SK-N-SH (cell line): Measurements from ENCODE around the gene OR2F1. TPM values are rescaled to one million over a fixed set of nuclear protein-coding genes. Genes with fewer than 3 reads are reported as not detected.
A peak's percentile ranks its signal among the peaks of the same experiment; 100 is the strongest.

Experiments used
- CTCF ChIA-PET: fragments of 300-600, 350-600 bp; formaldehyde crosslinking; extraction: SDS; loops from one replicate; lab custom pipeline; 2021; lab: Yijun Ruan, JAX
- POLR2A ChIA-PET: fragments of 350-600 bp; sonication (Branson Sonifier 250); formaldehyde crosslinking; extraction: SDS; loops from one replicate; lab custom pipeline; 2020; ENCODE audit warnings: antibody characterized with exemption, inconsistent platforms; lab: Yijun Ruan, JAX
- DNase-seq: peaks from one replicate; pipeline ENCODE4 v3.0.0; 2012
- H2AFZ ChIP-seq: fragments of 200-600 bp; sonication (generic); 2 replicates; pipeline ENCODE4 v1.8.1; 2016; ENCODE audit warnings: antibody characterized with exemption, mild to moderate bottlenecking, low read depth
- H3F3A ChIP-seq: fragments of 200-600 bp; sonication (generic); replicated peaks from 2 replicates; pipeline ENCODE3; 2016; ENCODE audit warnings: antibody characterized with exemption, mild to moderate bottlenecking; ENCODE audit not compliant: insufficient read depth
- H3K27ac ChIP-seq, 2 experiments: fragments of 200-500 bp in 1 of 2; fragments of 200-600 bp in 1 of 2; sonication (Bioruptor generic) in 1 of 2; sonication (generic), shearing (Covaris generic) in 1 of 2; 2 replicates each; pipeline versions ENCODE4 v1.5.1 to v1.6.1; 2014 to 2016; ENCODE audit warnings: low read depth in 2 of 2, inconsistent platforms in 1 of 2, low read length in 1 of 2, mild to moderate bottlenecking in 1 of 2, mixed read lengths in 1 of 2
- H3K27me3 ChIP-seq: fragments of 200-600 bp; sonication (generic), shearing (Covaris generic); 2 replicates; pipeline ENCODE4 v1.6.1; 2016; ENCODE audit warnings: mixed run types; ENCODE audit not compliant: insufficient read depth
- H3K36me3 ChIP-seq, 2 experiments: fragments of 200-500 bp in 1 of 2; fragments of 200-600 bp in 1 of 2; sonication (Bioruptor generic) in 1 of 2; sonication (generic) in 1 of 2; replicated peaks in 1 of 2; 2 replicates each; pipeline versions ENCODE3 to v1.5.1; 2014 to 2016; ENCODE audit warnings: low read length in 1 of 2, mild to moderate bottlenecking in 1 of 2; ENCODE audit not compliant: insufficient read depth in 2 of 2, control insufficient read depth in 1 of 2
- H3K4me1 ChIP-seq, 2 experiments: fragments of 200-500 bp in 1 of 2; fragments of 200-600 bp in 1 of 2; sonication (Bioruptor generic) in 1 of 2; sonication (generic), shearing (Covaris generic) in 1 of 2; 2 replicates each; pipeline versions ENCODE4 v1.5.1 to v1.6.1; 2014 to 2016; ENCODE audit warnings: low read depth in 1 of 2, low read length in 1 of 2, mixed run types in 1 of 2; ENCODE audit not compliant: insufficient read depth in 2 of 2, control insufficient read depth in 1 of 2
- H3K4me2 ChIP-seq: fragments of 200-600 bp; sonication (generic), shearing (Covaris generic); 2 replicates; pipeline ENCODE4 v1.6.1; 2017; ENCODE audit warnings: mixed run types
- H3K4me3 ChIP-seq, 2 experiments: fragments of 200-500 bp in 1 of 2; fragments of 200-600 bp in 1 of 2; sonication (Bioruptor generic) in 1 of 2; sonication (generic), shearing (Covaris generic) in 1 of 2; 2 replicates each; pipeline versions ENCODE4 v1.5.1 to v1.8.1; 2014 to 2016; ENCODE audit warnings: low read depth in 2 of 2, inconsistent platforms in 1 of 2, low read length in 1 of 2, mild to moderate bottlenecking in 1 of 2, mixed read lengths in 1 of 2, moderate library complexity in 1 of 2
- H3K79me2 ChIP-seq: fragments of 200-600 bp; sonication (generic); 2 replicates; pipeline ENCODE4 v1.8.1; 2017; ENCODE audit warnings: mild to moderate bottlenecking; ENCODE audit not compliant: insufficient read depth
- H3K9ac ChIP-seq: fragments of 200-600 bp; sonication (generic); 2 replicates; pipeline ENCODE4 v1.6.1; 2017; ENCODE audit warnings: mixed run types
- H3K9me2 ChIP-seq: fragments of 200-600 bp; sonication (generic); 2 replicates; pipeline ENCODE4 v1.6.1; 2017; ENCODE audit warnings: mixed run types
- H3K9me3 ChIP-seq: fragments of 200-600 bp; sonication (generic); 2 replicates; pipeline ENCODE4 v1.6.1; 2017; ENCODE audit warnings: mixed run types, mild to moderate bottlenecking, moderate library complexity
- H4K20me1 ChIP-seq: fragments of 200-600 bp; sonication (generic); 2 replicates; pipeline ENCODE4 v1.6.1; 2017; ENCODE audit warnings: mild to moderate bottlenecking, mixed run types; ENCODE audit not compliant: insufficient read depth
- CHD2 ChIP-seq: fragments of 150-350 bp; IDR thresholded peaks from 2 replicates; pipeline ENCODE4 v1.6.1; 2018; ENCODE audit warnings: low read length; ENCODE audit not compliant: partially characterized antibody
- ELF1 ChIP-seq: IDR thresholded peaks from 2 replicates; pipeline ENCODE4 v1.4.0; 2012
- FOSL2 ChIP-seq: IDR thresholded peaks from 2 replicates; pipeline ENCODE4 v1.4.0; 2012; ENCODE audit warnings: low read depth, mild to moderate bottlenecking, moderate library complexity, borderline replicate concordance
- JUND ChIP-seq: IDR thresholded peaks from 2 replicates; pipeline ENCODE4 v1.4.0; 2012
- MEF2A ChIP-seq: IDR thresholded peaks from 2 replicates; pipeline ENCODE4 v1.4.0; 2012; ENCODE audit warnings: low read depth, borderline replicate concordance
- MXI1 ChIP-seq: IDR thresholded peaks from 2 replicates; pipeline ENCODE4 v1.6.1; 2012; ENCODE audit warnings: mild to moderate bottlenecking, low read depth, low read length, improper control_type of control experiment
- TCF12 ChIP-seq: IDR thresholded peaks from 2 replicates; pipeline ENCODE4 v1.4.0; 2012
- WGBS: methylation state at CpG from one replicate; pipeline ENCODE4 v1.1.6; 2017; ENCODE audit warnings: low lambda C conversion rate; 5-methylcytosine and 5-hydroxymethylcytosine counted together
- polyA plus RNA-seq, 3 experiments: library from polyadenylated mRNA; depleted of rRNA; stranded (reverse); fragments of >200 nt; gene quantifications; 2 replicates each; pipeline ENCODE4 v1.2.3, GENCODE V29; 2012
- TF ChIP-seq, protein P1 (sequence below): IDR thresholded peaks from 2 replicates; pipeline ENCODE4 v1.4.0; 2012; ENCODE audit warnings: low read depth, borderline replicate concordance
- TF ChIP-seq, protein P2 (sequence below): IDR thresholded peaks from 2 replicates; pipeline ENCODE4 v1.6.1; 2012; ENCODE audit warnings: mild to moderate bottlenecking, low read depth, low read length, moderate library complexity
- TF ChIP-seq, protein P3 (sequence below): fragments of 150-350 bp; IDR thresholded peaks from 2 replicates; pipeline ENCODE4 v1.6.1; 2017; ENCODE audit warnings: antibody characterized with exemption, low read length, low read depth, borderline replicate concordance

Gene OR2F1
- polyA plus RNA-seq, 1 of the 3 experiments (the other 2 are of a cell fraction): 0.10 TPM

DNA sequence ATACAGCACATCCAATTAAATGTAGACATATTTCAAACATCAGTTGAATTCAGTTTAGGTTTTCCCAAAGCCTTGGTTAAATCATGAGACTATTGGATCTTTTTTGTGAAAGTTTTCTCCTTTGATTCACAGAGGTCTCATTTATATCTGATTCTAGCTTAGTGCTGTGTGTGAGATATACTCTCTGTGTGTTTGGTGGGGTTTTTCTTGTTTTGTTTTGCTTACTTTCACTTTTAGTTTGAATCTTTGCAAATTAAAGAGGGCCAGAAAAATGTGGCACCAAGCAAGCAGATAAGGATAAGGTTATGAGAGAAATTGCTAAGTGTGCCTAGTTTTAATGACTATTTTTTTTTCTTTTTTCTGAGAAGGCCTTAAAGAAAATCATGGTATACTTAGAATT, 32.9 kb downstream of the OR2F1 start:
- Histone ChIP-seq H3K4me3 (no peak overlapping the region), H3K36me3 (no peaks in the 10 kb centered on the region), H3K9me3 (no peaks in the 10 kb centered on the region), H3K9me2 (no peaks in the 10 kb centered on the region), H3F3A (no peaks in the 10 kb centered on the region), H3K27me3 (no peaks in the 10 kb centered on the region; the same call in 1 of the 2 replicates), H3K4me1 (no peaks in the 10 kb centered on the region; a peak in 2 of 4 replicates), H3K27ac (no peak overlapping the region), H3K79me2 (no peaks in the 10 kb centered on the region), H4K20me1 (no peaks in the 10 kb centered on the region), H2AFZ (peak overlapping the region; percentile 4; the same call in 1 of the 2 replicates)
- POLR2A ChIA-PET: no interaction called here
- TF ChIP-seq, protein P1, sequence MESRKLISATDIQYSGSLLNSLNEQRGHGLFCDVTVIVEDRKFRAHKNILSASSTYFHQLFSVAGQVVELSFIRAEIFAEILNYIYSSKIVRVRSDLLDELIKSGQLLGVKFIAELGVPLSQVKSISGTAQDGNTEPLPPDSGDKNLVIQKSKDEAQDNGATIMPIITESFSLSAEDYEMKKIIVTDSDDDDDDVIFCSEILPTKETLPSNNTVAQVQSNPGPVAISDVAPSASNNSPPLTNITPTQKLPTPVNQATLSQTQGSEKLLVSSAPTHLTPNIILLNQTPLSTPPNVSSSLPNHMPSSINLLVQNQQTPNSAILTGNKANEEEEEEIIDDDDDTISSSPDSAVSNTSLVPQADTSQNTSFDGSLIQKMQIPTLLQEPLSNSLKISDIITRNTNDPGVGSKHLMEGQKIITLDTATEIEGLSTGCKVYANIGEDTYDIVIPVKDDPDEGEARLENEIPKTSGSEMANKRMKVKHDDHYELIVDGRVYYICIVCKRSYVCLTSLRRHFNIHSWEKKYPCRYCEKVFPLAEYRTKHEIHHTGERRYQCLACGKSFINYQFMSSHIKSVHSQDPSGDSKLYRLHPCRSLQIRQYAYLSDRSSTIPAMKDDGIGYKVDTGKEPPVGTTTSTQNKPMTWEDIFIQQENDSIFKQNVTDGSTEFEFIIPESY: no peak
- TF ChIP-seq, protein P2, sequence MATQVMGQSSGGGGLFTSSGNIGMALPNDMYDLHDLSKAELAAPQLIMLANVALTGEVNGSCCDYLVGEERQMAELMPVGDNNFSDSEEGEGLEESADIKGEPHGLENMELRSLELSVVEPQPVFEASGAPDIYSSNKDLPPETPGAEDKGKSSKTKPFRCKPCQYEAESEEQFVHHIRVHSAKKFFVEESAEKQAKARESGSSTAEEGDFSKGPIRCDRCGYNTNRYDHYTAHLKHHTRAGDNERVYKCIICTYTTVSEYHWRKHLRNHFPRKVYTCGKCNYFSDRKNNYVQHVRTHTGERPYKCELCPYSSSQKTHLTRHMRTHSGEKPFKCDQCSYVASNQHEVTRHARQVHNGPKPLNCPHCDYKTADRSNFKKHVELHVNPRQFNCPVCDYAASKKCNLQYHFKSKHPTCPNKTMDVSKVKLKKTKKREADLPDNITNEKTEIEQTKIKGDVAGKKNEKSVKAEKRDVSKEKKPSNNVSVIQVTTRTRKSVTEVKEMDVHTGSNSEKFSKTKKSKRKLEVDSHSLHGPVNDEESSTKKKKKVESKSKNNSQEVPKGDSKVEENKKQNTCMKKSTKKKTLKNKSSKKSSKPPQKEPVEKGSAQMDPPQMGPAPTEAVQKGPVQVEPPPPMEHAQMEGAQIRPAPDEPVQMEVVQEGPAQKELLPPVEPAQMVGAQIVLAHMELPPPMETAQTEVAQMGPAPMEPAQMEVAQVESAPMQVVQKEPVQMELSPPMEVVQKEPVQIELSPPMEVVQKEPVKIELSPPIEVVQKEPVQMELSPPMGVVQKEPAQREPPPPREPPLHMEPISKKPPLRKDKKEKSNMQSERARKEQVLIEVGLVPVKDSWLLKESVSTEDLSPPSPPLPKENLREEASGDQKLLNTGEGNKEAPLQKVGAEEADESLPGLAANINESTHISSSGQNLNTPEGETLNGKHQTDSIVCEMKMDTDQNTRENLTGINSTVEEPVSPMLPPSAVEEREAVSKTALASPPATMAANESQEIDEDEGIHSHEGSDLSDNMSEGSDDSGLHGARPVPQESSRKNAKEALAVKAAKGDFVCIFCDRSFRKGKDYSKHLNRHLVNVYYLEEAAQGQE: no peak
- TF ChIP-seq TCF12 (no peak), FOSL2 (no peak), CHD2 (no peak), MEF2A (no peak), ELF1 (no peak)
- TF ChIP-seq, protein P3, sequence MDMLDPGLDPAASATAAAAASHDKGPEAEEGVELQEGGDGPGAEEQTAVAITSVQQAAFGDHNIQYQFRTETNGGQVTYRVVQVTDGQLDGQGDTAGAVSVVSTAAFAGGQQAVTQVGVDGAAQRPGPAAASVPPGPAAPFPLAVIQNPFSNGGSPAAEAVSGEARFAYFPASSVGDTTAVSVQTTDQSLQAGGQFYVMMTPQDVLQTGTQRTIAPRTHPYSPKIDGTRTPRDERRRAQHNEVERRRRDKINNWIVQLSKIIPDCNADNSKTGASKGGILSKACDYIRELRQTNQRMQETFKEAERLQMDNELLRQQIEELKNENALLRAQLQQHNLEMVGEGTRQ: no peak
- TF ChIP-seq, all 33 proteins: peak for 0
- no peak overlapping the region for H3K9ac ChIP-seq
- no peak overlapping the region for H3K4me2 ChIP-seq
- CTCF ChIA-PET: no interaction called here
- no peak for DNase-seq

GRCh38 chr7:143988976-143989745, 34.5 kb downstream of the OR2F1 start:
- H3K4me1 ChIP-seq: no peaks in the 10 kb centered on the region; a peak in 2 of 4 replicates
- WGBS: 39% methylated on average over 5 of the region's 5 CpGs
- peak overlapping the region; percentile 15 to 67; a peak in 2 of 4 replicates for H3K27ac ChIP-seq
- no peaks in the 10 kb centered on the region for H4K20me1 ChIP-seq
- DNase-seq: no peak
- H3K9me2 ChIP-seq: no peaks in the 10 kb centered on the region
- POLR2A ChIA-PET: no interaction called here
- H3K27me3 ChIP-seq: no peaks in the 10 kb centered on the region; the same call in 1 of the 2 replicates
- H3K9me3 ChIP-seq: no peaks in the 10 kb centered on the region
- H3K4me3 ChIP-seq: no peak overlapping the region
- H3K9ac ChIP-seq: no peak overlapping the region
- no peak for TF ChIP-seq JUND
- TF ChIP-seq MXI1: no peak
- no peak for TF ChIP-seq MEF2A
- TF ChIP-seq, all 33 proteins: peak for 0
- Histone ChIP-seq H3K36me3 (no peaks in the 10 kb centered on the region), H2AFZ (no peak overlapping the region), H3K4me2 (no peak overlapping the region), H3F3A (no peaks in the 10 kb centered on the region), H3K79me2 (no peaks in the 10 kb centered on the region)
- CTCF ChIA-PET: no interaction called here
